Pancreas (tissue), 10 donors: ENCODE results near the gene PFAS. TPM values are rescaled to one million over a fixed set of nuclear protein-coding genes. Genes with fewer than 3 reads are reported as not detected.

Experiments used
- ATAC-seq, 4 donors: fragments of 200-7000 bp; cut with Tn5 transposase; one replicate each; pipeline versions ENCODE4 v1.8.0 to v1.9.1; 2020; ENCODE audit warnings: mild to moderate bottlenecking in 4 of 4, moderate library complexity in 4 of 4
- DNase-seq, 6 donors: peaks; one replicate each; pipeline ENCODE4 v3.0.0-alpha.2; 2020
- FAIRE-seq: peaks from 2 replicates; lab custom pipeline; 2012; peaks lifted over from hg19 to GRCh38; lab: Jason Lieb, UNC
- H3K27ac ChIP-seq, 4 donors: fragments of 200-600 bp; sonication (generic); 1 replicate in 3 of 4; 2 replicates in 1 of 4; pipeline versions ENCODE4 v1.5.0 to v1.8.0; 2020
- H3K27me3 ChIP-seq, 4 donors: fragments of 200-600 bp; one replicate each; pipeline ENCODE4 v1.8.0; 2021
- H3K36me3 ChIP-seq, 3 donors: fragments of 200-600 bp; sonication (generic) in 1 of 3; one replicate each; pipeline versions ENCODE4 v1.5.0 to v1.8.0; 2020 to 2021
- H3K4me1 ChIP-seq, 3 donors: fragments of 200-600 bp; one replicate each; pipeline ENCODE4 v1.8.0; 2021
- H3K4me3 ChIP-seq, 4 donors: fragments of 200-600 bp; sonication (generic) in 2 of 4; one replicate each; pipeline versions ENCODE4 v1.5.0 to v1.8.0; 2020 to 2021
- H3K9me3 ChIP-seq, 4 donors: fragments of 200-600 bp; one replicate each; pipeline ENCODE4 v1.8.0; 2021
- whole genome bisulfite sequencing, 2 donors: extraction: QIAGEN DNeasy Blood & Tissue Kit; methylation state at CpG; one replicate each; pipeline ENCODE4 v1.1.7; 2013; 5-methylcytosine and 5-hydroxymethylcytosine counted together
- intact Hi-C, 3 donors: fragments of 100-400 bp; cut with DNase I; formaldehyde crosslinking; loops; one replicate each; pipeline versions ENCODE4 v1.11.1 to v1.14.2; 2022
- polyA plus RNA-seq, 2 donors: library from polyadenylated mRNA; stranded (reverse); fragments of 200-250 nt; gene quantifications; one replicate each; pipeline ENCODE4 v1.2.3, GENCODE V29; 2013
- total RNA-seq, 6 donors: library from RNA; stranded (reverse); fragmentation: NEBNext Ultra II Directional in 4 of 6; extraction: Animal tissue kit (Norgen Biotek cat#: 25700) in 4 of 6; gene quantifications; one replicate each; pipeline versions ENCODE4 v1.2.1 to v1.2.4, GENCODE V29; 2021 to 2023
- TF ChIP-seq, protein P1 (sequence below), 4 donors: fragments of 200-600 bp; sonication (generic) in 3 of 4; IDR thresholded peaks; one replicate each; pipeline versions ENCODE4 v1.5.0 to v1.8.0; 2021; ENCODE audit warnings: antibody characterized with exemption in 4 of 4
- donor health status: healthy with polysubstance abuse.
- donor health status: DM: no; HTN: no; CAD: no; lungs with moderate emphysema.
- donor health status: DM: no; HTN: no; CAD: no.
- donor health status: control.
- donor health status: control.
- donor health status: Bipolar disorder and iron deficiency.
- donor health status: DM: yes; HTN: yes; CAD: no.
- donor health status: DM: no; HTN: no; CAD: no.
- donor health status: DM: no; HTN: no; CAD: no.
- donor health status: DM: yes; HTN: yes; CAD: no.

Gene PFAS
- total RNA-seq (10 to 100 TPM; 11.5 to 21.4 (median 18.7) TPM), polyA plus RNA-seq (10 to 100 TPM; 11.7 to 21.1 TPM)

- no peaks in the 10 kb centered on the region for H3K4me1 ChIP-seq
- no peaks in the 10 kb centered on the region for H3K9me3 ChIP-seq
- DNase-seq (peak; percentile 93 to 99 (median 96)), ATAC-seq (peak; percentile 73 to 84 (median 79)), FAIRE-seq (peak; percentile 23)
- H3K4me3 ChIP-seq: peak within 1 kb of the TSS; percentile 45 to 75 (median 60)
- H3K27me3 ChIP-seq: no peaks in the 10 kb centered on the region
- TF ChIP-seq, protein P1, sequence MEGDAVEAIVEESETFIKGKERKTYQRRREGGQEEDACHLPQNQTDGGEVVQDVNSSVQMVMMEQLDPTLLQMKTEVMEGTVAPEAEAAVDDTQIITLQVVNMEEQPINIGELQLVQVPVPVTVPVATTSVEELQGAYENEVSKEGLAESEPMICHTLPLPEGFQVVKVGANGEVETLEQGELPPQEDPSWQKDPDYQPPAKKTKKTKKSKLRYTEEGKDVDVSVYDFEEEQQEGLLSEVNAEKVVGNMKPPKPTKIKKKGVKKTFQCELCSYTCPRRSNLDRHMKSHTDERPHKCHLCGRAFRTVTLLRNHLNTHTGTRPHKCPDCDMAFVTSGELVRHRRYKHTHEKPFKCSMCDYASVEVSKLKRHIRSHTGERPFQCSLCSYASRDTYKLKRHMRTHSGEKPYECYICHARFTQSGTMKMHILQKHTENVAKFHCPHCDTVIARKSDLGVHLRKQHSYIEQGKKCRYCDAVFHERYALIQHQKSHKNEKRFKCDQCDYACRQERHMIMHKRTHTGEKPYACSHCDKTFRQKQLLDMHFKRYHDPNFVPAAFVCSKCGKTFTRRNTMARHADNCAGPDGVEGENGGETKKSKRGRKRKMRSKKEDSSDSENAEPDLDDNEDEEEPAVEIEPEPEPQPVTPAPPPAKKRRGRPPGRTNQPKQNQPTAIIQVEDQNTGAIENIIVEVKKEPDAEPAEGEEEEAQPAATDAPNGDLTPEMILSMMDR (IDR thresholded peaks at IDR 0.05): no peak
- 0% methylated on average over 58 of the region's 58 CpGs for WGBS, 2 donors
- no peaks in the 10 kb centered on the region for H3K36me3 ChIP-seq
- intact Hi-C loops: no loop called here
- H3K27ac ChIP-seq: peak within 1 kb of the TSS; percentile 93 to 99 (median 98)
These were observed at the start of gene PFAS for GRCh38 chr17:8248751-8249607. PFAS (plus strand) TSS chr17:8249289; CDS start chr17:8253938, 4,649 bp downstream.

DNA sequence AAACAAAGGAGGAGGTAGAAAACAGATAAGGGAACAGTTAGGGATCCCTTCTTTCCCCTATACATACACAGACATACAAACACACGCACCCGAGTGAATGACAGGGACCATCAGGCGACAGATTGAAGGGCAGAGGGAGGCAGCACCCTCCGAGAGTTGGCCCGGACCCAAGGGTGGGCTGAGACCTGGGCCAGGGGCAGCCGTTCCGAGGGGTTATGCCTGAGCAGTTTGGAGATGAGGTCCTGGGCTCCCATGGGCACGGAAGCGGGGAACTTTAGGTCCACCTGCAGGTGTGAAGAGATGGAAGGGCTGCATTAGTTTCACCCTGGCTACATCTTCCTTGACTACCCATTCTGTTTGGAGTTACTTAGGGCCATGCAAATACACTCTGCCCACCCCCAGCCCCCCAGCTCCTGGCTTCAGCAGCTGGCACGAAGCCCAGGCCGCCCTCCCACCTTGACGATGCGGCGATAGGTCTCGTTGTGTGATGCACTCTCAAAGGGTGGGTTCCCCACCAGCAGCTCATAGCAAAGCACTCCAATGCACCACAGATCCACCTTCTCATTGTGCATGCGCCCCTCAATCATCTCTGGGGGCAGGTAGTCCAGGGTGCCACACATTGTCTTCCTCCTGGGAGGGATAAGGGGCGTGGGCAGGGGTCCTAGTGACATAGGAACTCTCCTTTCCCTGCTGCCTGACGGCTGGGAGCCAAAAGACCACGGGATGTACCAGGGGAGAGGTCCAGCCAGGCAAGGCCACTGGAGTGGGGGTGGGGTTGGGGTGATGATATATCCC lies 44.1 kb upstream of the PFAS start:
- H3K9me3 ChIP-seq: no peaks in the 10 kb centered on the region
- no peaks in the 10 kb centered on the region for H3K27me3 ChIP-seq
- TF ChIP-seq, protein P1 (IDR thresholded peaks at IDR 0.05): no peak
- H3K36me3 ChIP-seq: no peaks in the 10 kb centered on the region
- DNase-seq: no peak
- no peak overlapping the region for H3K4me3 ChIP-seq
- intact Hi-C loops: no loop called here
- ATAC-seq: no peak
- 84 to 86% methylated on average over 19 of the region's 19 CpGs for WGBS, 2 donors
- FAIRE-seq: no peak
- no peaks in the 10 kb centered on the region for H3K4me1 ChIP-seq
- H3K27ac ChIP-seq: no peak overlapping the region

DNA sequence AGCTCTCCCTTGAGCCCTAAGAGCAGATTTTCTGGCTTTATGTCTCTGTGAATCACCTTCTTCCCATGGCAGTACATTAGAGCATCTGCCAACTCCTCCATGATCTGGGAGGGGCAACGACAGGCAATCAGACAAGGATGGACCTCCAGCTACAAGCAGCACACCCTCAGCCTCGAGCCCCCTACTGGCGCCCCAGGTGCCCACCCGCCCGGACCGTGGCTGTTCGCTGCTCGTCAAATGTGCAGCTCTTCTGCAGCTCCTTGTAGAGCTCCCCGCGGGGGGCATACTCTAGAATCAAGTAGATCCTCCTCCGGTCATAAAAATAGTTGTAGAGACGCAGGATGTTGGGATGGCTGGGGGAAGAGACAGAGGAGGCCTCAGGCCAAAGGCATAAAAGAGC lies 42.6 kb upstream of the PFAS start:
- WGBS, 2 donors: 90 to 91% methylated on average over 12 of the region's 12 CpGs
- TF ChIP-seq, protein P1 (IDR thresholded peaks at IDR 0.05): no peak
- H3K4me1 ChIP-seq: no peaks in the 10 kb centered on the region
- DNase-seq (no peak), FAIRE-seq (no peak), ATAC-seq (no peak)
- H3K4me3 ChIP-seq: no peak overlapping the region
- H3K9me3 ChIP-seq: no peaks in the 10 kb centered on the region
- H3K27me3 ChIP-seq: no peaks in the 10 kb centered on the region
- no peaks in the 10 kb centered on the region for H3K36me3 ChIP-seq
- intact Hi-C loops: no loop called here
- H3K27ac ChIP-seq: no peak overlapping the region

DNA sequence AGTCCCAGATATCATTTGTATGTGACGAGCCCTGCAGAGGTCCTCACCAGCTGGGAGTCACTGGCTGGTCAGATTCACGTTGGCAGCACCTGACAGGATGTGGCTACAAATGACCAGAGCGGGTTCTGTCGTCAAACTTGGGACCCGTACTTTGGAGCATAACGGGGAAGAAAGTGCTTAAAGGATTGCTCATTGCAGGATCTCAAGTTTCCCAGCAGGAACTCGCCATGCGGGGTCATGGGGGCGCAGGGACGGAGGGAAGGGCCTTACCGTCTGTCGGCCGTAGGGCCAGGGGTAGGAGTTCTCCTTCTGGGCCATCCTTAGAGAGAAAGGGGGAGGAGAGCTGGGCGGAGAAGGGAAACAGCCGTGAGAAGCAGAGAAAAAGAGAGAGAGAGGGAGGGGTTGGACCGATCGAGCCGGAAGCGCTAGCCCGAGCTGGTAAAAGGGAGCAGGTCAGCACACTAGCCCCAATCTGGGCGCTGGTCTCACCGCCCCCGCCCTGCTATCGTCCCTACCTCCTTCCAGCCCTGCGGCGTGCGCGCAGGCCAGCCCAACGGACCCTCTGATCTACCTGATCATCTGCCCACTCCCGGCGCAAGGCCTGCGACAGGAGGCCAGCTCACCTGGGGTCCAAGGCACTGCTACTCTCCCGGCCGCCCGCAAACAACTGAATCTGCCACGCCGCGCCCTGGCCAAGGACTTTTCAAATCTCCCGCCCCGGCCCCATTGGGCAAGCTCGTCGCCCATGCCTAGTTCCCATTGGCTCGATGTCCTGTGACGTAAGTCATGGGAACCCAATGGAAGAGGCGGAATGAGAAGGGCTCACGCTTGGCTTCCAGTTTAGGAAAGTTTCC lies 39.0 kb upstream of the PFAS start, which contains the start of gene AURKB:
AURKB (minus strand) TSS at position 669 of the 854 bp plus-strand sequence; CDS start at position 318, 351 bp downstream.
- no peaks in the 10 kb centered on the region for H3K4me1 ChIP-seq
- intact Hi-C loops: no loop called here
- H3K27ac ChIP-seq: peak within 1 kb of the TSS in 2 of 4 donors; percentile 79 to 82
- FAIRE-seq (peak; percentile 51), DNase-seq (peak; percentile 91 to 97 (median 94)), ATAC-seq (peak; percentile 98 to 99 (median 99))
- TF ChIP-seq, protein P1 (IDR thresholded peaks at IDR 0.05): no peak
- 7% methylated on average over 44 to 46 of the region's 46 CpGs for WGBS, 2 donors
- H3K9me3 ChIP-seq: no peaks in the 10 kb centered on the region
- H3K27me3 ChIP-seq: no peaks in the 10 kb centered on the region
- H3K4me3 ChIP-seq: peak within 1 kb of the TSS in 3 of 4 donors; percentile 41 to 56 (median 44)
- H3K36me3 ChIP-seq: no peaks in the 10 kb centered on the region
